ENCODE results near the gene PTPN6. TPM values are rescaled to one million over a fixed set of nuclear protein-coding genes. Genes with fewer than 3 reads are reported as not detected.

Gene PTPN6
- total RNA-seq, 1 donor from 2014 or later = 6.0 TPM

GRCh38 chr12:6921996-6922946, 28.9 kb upstream of the PTPN6 start:
- intact Hi-C loops (cut with micrococcal nuclease) = no loop called here
- ATAC-seq = no peak
- no peak for DNase-seq

- no peak for DNase-seq
- intact Hi-C loops (cut with micrococcal nuclease) = no loop called here
- no peak for ATAC-seq
Measured at GRCh38 chr12:6923003-6923732, 28.0 kb upstream of the PTPN6 start.

- intact Hi-C loops (cut with micrococcal nuclease) = no loop called here
- no peak for DNase-seq
- ATAC-seq = no peak
Measured at GRCh38 chr12:6923851-6924250, 27.3 kb upstream of the PTPN6 start.

- DNase-seq (no peak), ATAC-seq (no peak)
- intact Hi-C loops (cut with micrococcal nuclease) = no loop called here
Measured at GRCh38 chr12:6925239-6925539, 26.0 kb upstream of the PTPN6 start.

- peak; percentile 50 for ATAC-seq
- intact Hi-C loops (cut with micrococcal nuclease) = no loop called here
- peak; percentile 81 for DNase-seq
Measured at GRCh38 chr12:6925540-6926279, 25.4 kb upstream of the PTPN6 start.

- ATAC-seq (peak; percentile 66), DNase-seq (peak; percentile 87)
- intact Hi-C loops (cut with micrococcal nuclease) = no loop called here
Measured at GRCh38 chr12:6927379-6928021, 23.7 kb upstream of the PTPN6 start, which contains the start of gene ATN1. Gene ATN1 (plus strand): TSS chr12:6927959. CDS start chr12:6934002, 6,043 bp downstream.

GRCh38 chr12:6928022-6928702, 23.0 kb upstream of the PTPN6 start:
- ATAC-seq (no peak), DNase-seq (peak; percentile 52)
- intact Hi-C loops (cut with micrococcal nuclease) = no loop called here

- DNase-seq = no peak
- intact Hi-C loops (cut with micrococcal nuclease) = no loop called here
- no peak for ATAC-seq
Measured at GRCh38 chr12:6928703-6929407, 22.3 kb upstream of the PTPN6 start.

- intact Hi-C loops (cut with micrococcal nuclease) = no loop called here
- ATAC-seq = no peak
- DNase-seq = no peak
Measured at GRCh38 chr12:6929466-6930452, 21.4 kb upstream of the PTPN6 start.

GRCh38 chr12:6932766-6933165, 18.4 kb upstream of the PTPN6 start:
- intact Hi-C loops (cut with micrococcal nuclease) = no loop called here
- DNase-seq (no peak), ATAC-seq (no peak)

- intact Hi-C loops (cut with micrococcal nuclease) = no loop called here
- DNase-seq (peak; percentile 54), ATAC-seq (no peak)
Measured at GRCh38 chr12:6934110-6934509, 17.0 kb upstream of the PTPN6 start.

GRCh38 chr12:6935371-6936193, 15.6 kb upstream of the PTPN6 start:
- intact Hi-C loops (cut with micrococcal nuclease) = no loop called here
- no peak for ATAC-seq
- peak; percentile 29 for DNase-seq

- intact Hi-C loops (cut with micrococcal nuclease) = no loop called here
- DNase-seq = no peak
- peak; percentile 0 for ATAC-seq
Measured at GRCh38 chr12:6936194-6936635, 14.9 kb upstream of the PTPN6 start.

GRCh38 chr12:6936636-6937480, 14.3 kb upstream of the PTPN6 start:
- DNase-seq (peak; percentile 55), ATAC-seq (peak; percentile 8)
- intact Hi-C loops (cut with micrococcal nuclease) = no loop called here

Measured in left ventricle myocardium superior (tissue), 1 donor.